ENCODE results near the gene INPP5J. TPM values are rescaled to one million over a fixed set of nuclear protein-coding genes. Genes with fewer than 3 reads are reported as not detected.
A peak's percentile ranks its signal among the peaks of the same experiment; 100 is the strongest.
"Not testable (repeated sequence)": the region's sequence is repeated elsewhere in the genome, so short reads cannot be mapped to it uniquely, and the experiment has no call there.

INPP5J gene
- total and polyA plus RNA-seq, 2 experiments from 2014 or later: 19.8 to 26.0 TPM

- Histone ChIP-seq H3K27ac (no peak overlapping the region), H3K36me3 (no peaks in the 10 kb centered on the region)
These were observed 16.0 kb upstream of the INPP5J start for GRCh38 chr22:31106731-31107177.

GRCh38 chr22:31107178-31107893, 15.4 kb upstream of the INPP5J start, which contains the start of gene SELENOM:
Gene SELENOM (minus strand): TSS chr22:31107568. CDS start chr22:31107505, 63 bp downstream.
- Histone ChIP-seq H3K4me1 (ENCODE audit: low read depth) (peaks cover 4% of the 10 kb centered on the region), H3K27me3 (no peaks in the 10 kb centered on the region), H3K36me3 (no peaks in the 10 kb centered on the region), H3K27ac (peak within 1 kb of the TSS; percentile 10), H3K9me3 (ENCODE audit: low read depth) (no peaks in the 10 kb centered on the region), H3K4me3 (peak within 1 kb of the TSS; percentile 44)
- peak; percentile 98 to 99 for DNase-seq (ENCODE audit: low read depth in 1 of 2, low spot score in 1 of 2)
- peak; percentile 97 for TF ChIP-seq CTCF (IDR thresholded peaks at IDR 0.05; ENCODE audit: low read depth, low read length)

More at GRCh38 chr22:31106731-31107177, 16.0 kb upstream of the INPP5J start:
- peaks cover 4% of the 10 kb centered on the region for H3K4me1 ChIP-seq (ENCODE audit: low read depth)
- H3K27me3 ChIP-seq: no peaks in the 10 kb centered on the region
- peak in 1 of 2 donors; percentile 58 for DNase-seq (ENCODE audit: low read depth in 1 of 2, low spot score in 1 of 2)
- TF ChIP-seq CTCF (IDR thresholded peaks at IDR 0.05; ENCODE audit: low read depth, low read length): no peak
- H3K4me3 ChIP-seq: peak overlapping the region; percentile 44
- no peaks in the 10 kb centered on the region for H3K9me3 ChIP-seq (ENCODE audit: low read depth)

GRCh38 chr22:31107894-31108218, 14.9 kb upstream of the INPP5J start:
- no peaks in the 10 kb centered on the region for H3K9me3 ChIP-seq (ENCODE audit: low read depth)
- H3K4me3 ChIP-seq: peak overlapping the region; percentile 30
- no peaks in the 10 kb centered on the region for H3K27me3 ChIP-seq
- peak in 1 of 2 donors; percentile 27 for DNase-seq (ENCODE audit: low read depth in 1 of 2, low spot score in 1 of 2)
- H3K27ac ChIP-seq: peak overlapping the region; percentile 10
- no peaks in the 10 kb centered on the region for H3K36me3 ChIP-seq
- no peak for TF ChIP-seq CTCF (IDR thresholded peaks at IDR 0.05; ENCODE audit: low read depth, low read length)
- peaks cover 4% of the 10 kb centered on the region for H3K4me1 ChIP-seq (ENCODE audit: low read depth)

- H3K36me3 ChIP-seq; H3K4me3 ChIP-seq; H3K27me3 ChIP-seq; H3K4me1 ChIP-seq (ENCODE audit: low read depth); H3K27ac ChIP-seq; H3K9me3 ChIP-seq (ENCODE audit: low read depth); DNase-seq (ENCODE audit: low read depth in 1 of 2, low spot score in 1 of 2): not testable (repeated sequence)
These were observed 10.1 kb upstream of the INPP5J start for GRCh38 chr22:31112547-31113091.

- Histone ChIP-seq H3K9me3 (ENCODE audit: low read depth) (no peaks in the 10 kb centered on the region), H3K27ac (peak overlapping the region; percentile 91)
These were observed 4.5 kb upstream of the INPP5J start for GRCh38 chr22:31118046-31118820.

More at GRCh38 chr22:31118046-31118820, 4.5 kb upstream of the INPP5J start:
- H3K27me3 ChIP-seq: no peaks in the 10 kb centered on the region
- TF ChIP-seq CTCF (IDR thresholded peaks at IDR 0.05; ENCODE audit: low read depth, low read length): no peak
- H3K4me1 ChIP-seq (ENCODE audit: low read depth): peaks cover 43% of the 10 kb centered on the region
- DNase-seq (ENCODE audit: low read depth in 1 of 2, low spot score in 1 of 2): no peak
- H3K36me3 ChIP-seq: no peaks in the 10 kb centered on the region
- no peak overlapping the region for H3K4me3 ChIP-seq

Measured in cardiac muscle cell (in vitro differentiated cells and primary cell).